Measurements from ENCODE around the gene TPRG1.

Gene TPRG1

DNA sequence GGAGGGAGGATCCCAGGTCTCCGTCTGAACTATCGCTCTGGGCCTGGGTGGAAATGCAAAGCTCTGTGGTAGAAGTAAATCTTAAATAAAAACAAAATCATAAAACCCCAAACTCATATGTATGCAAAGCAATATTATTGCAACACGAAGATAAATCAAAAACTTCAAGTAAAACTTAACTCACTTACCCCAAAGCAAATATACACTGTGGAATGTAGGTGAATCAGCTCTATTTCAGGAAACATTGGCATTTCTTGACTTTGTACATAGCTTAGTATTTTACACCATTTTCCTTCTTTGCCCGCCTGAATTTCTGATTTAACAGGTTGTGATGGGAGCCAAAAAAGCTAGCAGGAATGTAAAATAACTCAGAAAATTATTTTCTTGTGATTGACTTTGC lies 126.2 kb downstream of the TPRG1 start:
- H3K36me3 ChIP-seq (ENCODE audit: control insufficient read depth, insufficient read depth, low read length): no peaks in the 10 kb centered on the region
- H3K9me3 ChIP-seq (ENCODE audit: control insufficient read depth, low read length): no peaks in the 10 kb centered on the region
- H3K4me3 ChIP-seq (ENCODE audit: extremely low read depth, insufficient read depth, low read length, poor library complexity, severe bottlenecking): no peak overlapping the region
- WGBS, 2 experiments (ENCODE audit: insufficient coverage in 2 of 2): no CpG with 5 or more reads among the region's 4 CpGs
- H3K4me1 ChIP-seq (ENCODE audit: control insufficient read depth, insufficient read depth, low read length, poor library complexity, severe bottlenecking): no peaks in the 10 kb centered on the region
- H3K27ac ChIP-seq (ENCODE audit: low read depth, low read length, severe bottlenecking): no peak overlapping the region

DNA sequence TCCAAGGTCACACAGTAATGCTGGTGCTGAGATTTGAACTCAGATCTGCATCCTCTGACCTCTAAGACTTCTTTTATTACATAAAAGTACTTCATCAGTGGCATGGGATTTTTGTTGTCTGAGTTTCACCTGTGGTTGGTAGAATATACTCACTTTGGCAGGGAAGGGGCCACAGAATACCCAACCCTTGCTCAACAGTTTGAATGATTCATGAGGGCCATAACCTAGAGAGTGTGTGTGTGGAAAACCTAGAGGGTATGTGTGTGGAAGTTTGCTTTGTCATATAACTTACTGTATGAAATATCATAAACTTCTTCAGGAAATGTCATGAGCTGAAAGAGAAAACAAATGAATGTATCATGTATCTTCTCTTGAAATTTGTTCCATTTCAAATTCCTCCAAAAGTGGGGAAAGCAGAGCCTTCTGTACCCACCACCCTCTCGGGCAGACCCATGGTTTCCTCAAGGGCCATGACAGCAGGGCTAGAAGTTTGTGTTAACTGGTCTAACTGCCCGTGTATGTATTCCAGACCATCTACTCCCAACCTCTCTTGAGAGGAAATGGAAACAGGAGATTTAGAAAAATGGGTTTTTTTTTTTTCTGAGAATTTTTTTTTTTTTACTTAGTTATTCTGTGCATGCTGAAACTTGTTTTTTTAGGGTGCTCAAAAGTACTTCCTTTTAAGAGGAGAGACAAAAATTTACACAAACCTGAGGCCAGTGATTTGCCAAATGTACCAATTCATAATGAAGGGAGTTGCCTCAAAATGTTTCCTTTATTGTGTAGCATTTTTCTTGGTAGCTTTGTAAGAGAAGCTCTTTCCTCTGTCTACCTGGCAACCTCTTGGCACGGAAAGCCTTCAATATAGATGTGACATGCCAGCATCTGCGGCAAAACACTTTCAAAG lies 127.0 kb downstream of the TPRG1 start:
- 96 to 100% methylated on average over 2 to 3 of the region's 4 CpGs for WGBS, 2 experiments (ENCODE audit: insufficient coverage in 2 of 2)
- Histone ChIP-seq H3K4me3 (ENCODE audit: extremely low read depth, insufficient read depth, low read length, poor library complexity, severe bottlenecking) (no peak overlapping the region), H3K4me1 (ENCODE audit: control insufficient read depth, insufficient read depth, low read length, poor library complexity, severe bottlenecking) (no peaks in the 10 kb centered on the region), H3K9me3 (ENCODE audit: control insufficient read depth, low read length) (no peaks in the 10 kb centered on the region), H3K36me3 (ENCODE audit: control insufficient read depth, insufficient read depth, low read length) (no peaks in the 10 kb centered on the region), H3K27ac (ENCODE audit: low read depth, low read length, severe bottlenecking) (no peak overlapping the region)

DNA sequence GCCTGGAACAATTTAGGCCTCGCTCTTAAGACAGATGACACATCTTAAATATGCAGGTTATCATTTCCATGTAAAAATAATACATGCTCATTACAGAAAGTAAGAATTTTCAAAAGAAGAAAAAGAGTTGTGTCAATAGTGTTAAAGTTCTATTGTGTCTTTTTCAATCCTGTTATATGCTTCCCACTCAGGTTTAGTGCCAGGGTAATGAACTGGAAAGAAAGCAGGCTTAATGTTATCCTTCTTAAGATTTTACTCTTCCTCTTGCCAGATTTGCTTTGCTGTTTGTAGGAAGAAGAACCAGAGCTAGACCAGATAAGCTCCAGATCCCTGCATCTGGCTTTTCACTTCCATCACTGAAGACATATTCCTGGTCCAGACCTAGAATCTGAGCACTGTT lies 128.6 kb downstream of the TPRG1 start:
- no peak overlapping the region for H3K4me3 ChIP-seq (ENCODE audit: extremely low read depth, insufficient read depth, low read length, poor library complexity, severe bottlenecking)
- no CpG with 5 or more reads among the region's 1 CpG for WGBS, 2 experiments (ENCODE audit: insufficient coverage in 2 of 2)
- no peaks in the 10 kb centered on the region for H3K36me3 ChIP-seq (ENCODE audit: control insufficient read depth, insufficient read depth, low read length)
- no peak overlapping the region for H3K27ac ChIP-seq (ENCODE audit: low read depth, low read length, severe bottlenecking)
- H3K9me3 ChIP-seq (ENCODE audit: control insufficient read depth, low read length): no peaks in the 10 kb centered on the region
- no peaks in the 10 kb centered on the region for H3K4me1 ChIP-seq (ENCODE audit: control insufficient read depth, insufficient read depth, low read length, poor library complexity, severe bottlenecking)

DNA sequence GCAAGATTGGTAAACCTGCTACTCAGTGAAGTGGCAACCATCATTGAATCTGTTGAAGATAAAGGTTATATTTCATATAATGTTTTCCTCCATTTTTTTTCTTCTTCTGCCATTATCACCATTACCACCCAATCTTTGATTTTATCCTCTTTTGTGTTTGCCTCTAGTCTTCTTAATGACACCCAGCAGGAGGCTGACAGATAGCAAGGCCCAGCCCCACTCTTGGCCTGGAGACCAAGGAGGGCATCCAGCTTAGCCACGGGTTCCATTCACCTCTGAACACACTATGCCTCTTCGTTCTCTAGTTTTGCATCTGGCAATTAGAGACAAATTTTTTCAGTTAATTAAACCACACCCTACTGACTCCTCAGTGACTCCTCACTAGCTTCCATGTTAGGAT lies 129.7 kb downstream of the TPRG1 start:
- Histone ChIP-seq H3K27ac (ENCODE audit: low read depth, low read length, severe bottlenecking) (no peak overlapping the region), H3K9me3 (ENCODE audit: control insufficient read depth, low read length) (no peaks in the 10 kb centered on the region), H3K4me3 (ENCODE audit: extremely low read depth, insufficient read depth, low read length, poor library complexity, severe bottlenecking) (no peak overlapping the region), H3K36me3 (ENCODE audit: control insufficient read depth, insufficient read depth, low read length) (no peaks in the 10 kb centered on the region), H3K4me1 (ENCODE audit: control insufficient read depth, insufficient read depth, low read length, poor library complexity, severe bottlenecking) (no peaks in the 10 kb centered on the region)
- WGBS, 2 experiments (ENCODE audit: insufficient coverage in 2 of 2): 81 to 85% methylated on average over 2 of the region's 2 CpGs

DNA sequence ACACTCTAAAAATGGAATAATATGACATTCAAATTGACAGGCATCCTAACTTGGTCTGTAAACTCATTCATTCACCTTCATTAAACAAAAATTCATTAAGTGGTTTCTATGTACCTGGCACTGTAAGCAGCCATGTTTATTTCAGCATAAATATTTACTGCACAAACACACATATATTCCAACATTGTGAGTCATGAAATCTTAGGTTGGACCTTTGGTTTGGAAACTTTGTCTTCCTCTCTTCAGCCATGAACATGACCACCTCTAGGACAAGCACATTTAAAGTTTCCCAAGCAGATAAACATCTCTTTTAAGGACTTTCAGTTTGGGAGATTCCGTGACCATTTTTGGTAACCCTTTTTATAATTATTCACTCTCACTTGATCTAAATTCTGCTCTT lies 131.8 kb downstream of the TPRG1 start:
- Histone ChIP-seq H3K27ac (ENCODE audit: low read depth, low read length, severe bottlenecking) (no peak overlapping the region), H3K4me1 (ENCODE audit: control insufficient read depth, insufficient read depth, low read length, poor library complexity, severe bottlenecking) (no peaks in the 10 kb centered on the region), H3K9me3 (ENCODE audit: control insufficient read depth, low read length) (no peaks in the 10 kb centered on the region), H3K4me3 (ENCODE audit: extremely low read depth, insufficient read depth, low read length, poor library complexity, severe bottlenecking) (no peak overlapping the region), H3K36me3 (ENCODE audit: control insufficient read depth, insufficient read depth, low read length) (no peaks in the 10 kb centered on the region)
- WGBS, 2 experiments (ENCODE audit: insufficient coverage in 2 of 2): 14 to 67% methylated on average over 1 of the region's 1 CpG

DNA sequence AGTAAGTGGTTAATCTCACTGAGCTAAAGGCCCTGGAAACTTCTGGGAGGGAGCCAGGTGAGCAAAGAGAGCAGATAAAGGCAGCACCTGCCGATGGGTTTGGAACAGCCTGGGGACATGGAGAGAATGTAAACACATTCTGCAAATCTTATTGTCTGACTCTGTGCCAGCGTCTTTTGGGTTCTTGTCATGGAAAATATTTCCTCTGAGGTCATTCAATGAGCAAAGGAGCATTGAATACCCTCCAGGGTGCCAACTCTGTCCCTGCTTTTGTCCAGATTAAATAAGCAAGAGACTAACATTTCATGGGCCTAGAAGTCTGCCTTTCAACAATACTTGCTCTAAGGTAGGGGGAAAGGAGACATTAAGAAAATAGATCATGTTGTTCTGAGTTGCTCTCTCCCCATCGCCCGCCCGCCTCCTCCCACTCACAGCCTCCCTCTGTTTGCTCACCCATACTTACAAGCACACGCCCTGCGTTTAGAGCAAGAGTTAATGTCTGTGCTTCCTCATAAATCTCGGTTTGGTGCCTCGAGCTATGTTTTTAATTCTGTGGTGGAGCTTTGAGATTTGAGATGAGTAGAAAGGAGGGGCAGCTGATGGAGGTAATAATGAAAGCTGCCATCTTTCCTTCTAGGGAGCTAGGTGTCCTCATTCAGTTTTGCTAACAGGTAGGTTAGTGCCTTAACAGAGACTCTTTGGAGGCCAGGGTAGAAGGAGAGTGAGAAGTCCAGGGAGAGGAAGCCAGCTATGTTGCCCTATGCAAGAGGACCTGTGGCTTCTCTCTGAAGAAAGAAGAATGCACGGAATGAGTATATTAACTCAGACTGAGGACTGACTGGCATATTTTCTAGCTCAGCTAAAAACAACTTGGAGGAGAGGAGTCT lies 132.9 kb downstream of the TPRG1 start:
- Histone ChIP-seq H3K36me3 (ENCODE audit: control insufficient read depth, insufficient read depth, low read length) (no peaks in the 10 kb centered on the region), H3K4me1 (ENCODE audit: control insufficient read depth, insufficient read depth, low read length, poor library complexity, severe bottlenecking) (no peaks in the 10 kb centered on the region), H3K27ac (ENCODE audit: low read depth, low read length, severe bottlenecking) (no peak overlapping the region), H3K4me3 (ENCODE audit: extremely low read depth, insufficient read depth, low read length, poor library complexity, severe bottlenecking) (no peak overlapping the region), H3K9me3 (ENCODE audit: control insufficient read depth, low read length) (no peaks in the 10 kb centered on the region)
- WGBS, 2 experiments (ENCODE audit: insufficient coverage in 2 of 2): 65 to 79% methylated on average over 2 to 7 of the region's 10 CpGs

DNA sequence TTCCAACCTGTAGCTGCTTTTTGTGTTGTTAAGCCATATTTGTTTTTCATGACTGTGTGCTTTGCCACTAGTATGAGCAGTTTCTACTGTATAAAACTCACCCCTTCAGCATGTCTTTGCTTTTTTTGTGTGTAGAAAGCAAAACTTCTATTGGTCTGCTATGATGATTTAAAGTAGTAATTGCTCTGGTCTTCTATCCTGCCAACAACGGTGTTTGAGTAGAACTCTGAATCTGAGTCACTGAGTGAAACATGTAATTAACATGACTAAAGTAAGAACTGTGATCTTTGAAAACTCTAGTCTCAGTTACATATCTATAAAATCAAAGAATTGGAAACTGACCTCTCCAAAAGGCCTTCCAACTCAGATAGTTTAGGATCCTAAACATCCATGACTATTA lies 133.6 kb downstream of the TPRG1 start:
- H3K4me1 ChIP-seq (ENCODE audit: control insufficient read depth, insufficient read depth, low read length, poor library complexity, severe bottlenecking): no peaks in the 10 kb centered on the region
- no peak overlapping the region for H3K4me3 ChIP-seq (ENCODE audit: extremely low read depth, insufficient read depth, low read length, poor library complexity, severe bottlenecking)
- H3K27ac ChIP-seq (ENCODE audit: low read depth, low read length, severe bottlenecking): no peak overlapping the region
- H3K9me3 ChIP-seq (ENCODE audit: control insufficient read depth, low read length): no peaks in the 10 kb centered on the region
- 100% methylated on average over 1 of the region's 1 CpG; no CpG with 5 or more reads in 1 of the 2 experiments for WGBS, 2 experiments (ENCODE audit: insufficient coverage in 2 of 2)
- H3K36me3 ChIP-seq (ENCODE audit: control insufficient read depth, insufficient read depth, low read length): no peaks in the 10 kb centered on the region

DNA sequence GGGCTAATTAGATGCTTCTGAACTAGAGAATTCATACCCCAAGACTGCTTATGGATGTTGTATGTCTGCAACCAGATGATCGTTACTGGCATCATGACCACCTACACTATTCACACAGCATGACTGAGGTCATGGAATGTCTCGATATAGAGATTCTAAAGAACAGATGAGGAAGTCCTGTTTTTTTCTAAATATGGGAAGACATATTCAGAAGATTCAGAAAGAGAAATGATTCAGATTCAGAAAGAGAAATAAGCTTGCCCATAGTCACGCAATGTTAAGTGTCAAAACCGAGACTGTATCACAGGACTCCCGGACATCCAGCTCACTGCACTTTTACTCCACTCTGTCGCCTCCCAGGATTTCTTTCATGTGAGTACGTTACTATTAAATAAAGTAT lies 136.2 kb downstream of the TPRG1 start:
- WGBS, 2 experiments (ENCODE audit: insufficient coverage in 2 of 2): 96 to 100% methylated on average over 2 to 3 of the region's 7 CpGs
- Histone ChIP-seq H3K27ac (ENCODE audit: low read depth, low read length, severe bottlenecking) (no peak overlapping the region), H3K36me3 (ENCODE audit: control insufficient read depth, insufficient read depth, low read length) (no peaks in the 10 kb centered on the region), H3K9me3 (ENCODE audit: control insufficient read depth, low read length) (no peaks in the 10 kb centered on the region), H3K4me1 (ENCODE audit: control insufficient read depth, insufficient read depth, low read length, poor library complexity, severe bottlenecking) (no peaks in the 10 kb centered on the region), H3K4me3 (ENCODE audit: extremely low read depth, insufficient read depth, low read length, poor library complexity, severe bottlenecking) (no peak overlapping the region)

DNA sequence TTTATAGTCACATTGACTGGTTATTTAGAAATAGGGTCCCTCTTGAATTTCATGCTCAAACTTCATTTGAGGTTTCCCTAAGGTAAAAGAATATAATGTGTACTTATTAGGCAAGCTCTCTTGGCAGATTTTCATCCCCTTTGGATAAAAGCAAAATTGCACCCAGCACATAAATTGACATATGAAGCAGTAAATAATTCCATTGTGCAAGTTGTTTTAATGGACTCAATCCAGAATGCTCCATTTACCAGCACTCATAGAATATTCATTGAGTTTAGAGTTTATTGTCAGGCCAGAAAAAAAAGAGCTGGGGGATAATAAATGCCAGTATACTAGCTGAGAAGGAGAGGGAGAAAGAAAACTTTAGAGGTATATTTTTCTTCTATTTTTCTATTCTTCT lies 136.8 kb downstream of the TPRG1 start:
- no peak overlapping the region for H3K27ac ChIP-seq (ENCODE audit: low read depth, low read length, severe bottlenecking)
- no peak overlapping the region for H3K4me3 ChIP-seq (ENCODE audit: extremely low read depth, insufficient read depth, low read length, poor library complexity, severe bottlenecking)
- no peaks in the 10 kb centered on the region for H3K9me3 ChIP-seq (ENCODE audit: control insufficient read depth, low read length)
- no peaks in the 10 kb centered on the region for H3K4me1 ChIP-seq (ENCODE audit: control insufficient read depth, insufficient read depth, low read length, poor library complexity, severe bottlenecking)
- H3K36me3 ChIP-seq (ENCODE audit: control insufficient read depth, insufficient read depth, low read length): no peaks in the 10 kb centered on the region

DNA sequence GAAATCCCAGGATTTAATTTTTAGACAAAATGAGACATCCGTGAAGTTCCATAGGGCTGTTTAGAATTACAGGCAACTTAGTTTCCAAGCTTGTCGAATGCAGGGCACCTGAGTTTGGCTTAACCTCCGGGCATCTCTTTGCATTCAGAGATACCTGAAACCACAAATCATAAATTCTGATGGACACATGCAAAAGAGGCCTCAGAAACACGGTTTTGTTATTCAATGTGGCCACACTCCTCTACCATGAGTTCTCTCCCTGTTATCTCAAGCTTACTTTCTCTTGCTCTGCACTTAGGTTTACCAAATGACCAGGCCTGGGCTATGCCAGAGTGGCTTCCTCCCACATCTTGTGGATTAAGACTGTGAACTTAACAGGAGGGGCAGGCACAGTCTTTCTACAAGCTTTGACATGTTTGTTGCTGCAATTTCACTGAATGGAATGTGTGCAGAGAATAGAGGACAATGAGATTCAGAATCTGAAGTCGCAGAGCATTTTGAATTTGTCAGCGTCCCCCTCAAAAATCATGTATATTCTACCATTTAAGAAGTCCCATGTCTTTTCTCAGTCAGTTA lies 137.7 kb downstream of the TPRG1 start:
- WGBS, 2 experiments (ENCODE audit: insufficient coverage in 2 of 2): 81 to 87% methylated on average over 5 to 6 of the region's 6 CpGs
- Histone ChIP-seq H3K4me1 (ENCODE audit: control insufficient read depth, insufficient read depth, low read length, poor library complexity, severe bottlenecking) (no peaks in the 10 kb centered on the region), H3K9me3 (ENCODE audit: control insufficient read depth, low read length) (no peaks in the 10 kb centered on the region), H3K27ac (ENCODE audit: low read depth, low read length, severe bottlenecking) (no peak overlapping the region), H3K36me3 (ENCODE audit: control insufficient read depth, insufficient read depth, low read length) (no peaks in the 10 kb centered on the region), H3K4me3 (ENCODE audit: extremely low read depth, insufficient read depth, low read length, poor library complexity, severe bottlenecking) (no peak overlapping the region)
